Glutamatergic neuron (in vitro differentiated cells): ENCODE measurements around the gene ADAMTS4. TPM values are rescaled to one million over a fixed set of nuclear protein-coding genes. Genes with fewer than 3 reads are reported as not detected.

Experiments used
- DNase-seq: peaks from one replicate; pipeline ENCODE4 v3.0.0; 2022
- H3K27ac Mint-ChIP-seq: one replicate; pipeline ENCODE4 v1.8.0; 2020; ENCODE audit warnings: mild to moderate bottlenecking, mixed read lengths, inconsistent platforms; ENCODE audit not compliant: unreplicated experiment
- H3K27me3 Mint-ChIP-seq: one replicate; pipeline ENCODE4 v1.8.0; 2020; ENCODE audit warnings: mild to moderate bottlenecking, moderate library complexity, mixed read lengths, inconsistent platforms; ENCODE audit not compliant: unreplicated experiment
- H3K36me3 Mint-ChIP-seq: one replicate; pipeline ENCODE4 v1.8.0; 2020; ENCODE audit warnings: mild to moderate bottlenecking, mixed read lengths, inconsistent platforms; ENCODE audit not compliant: unreplicated experiment
- H3K4me1 Mint-ChIP-seq: one replicate; pipeline ENCODE4 v1.8.0; 2020; ENCODE audit warnings: mild to moderate bottlenecking, low read depth, mixed read lengths, inconsistent platforms; ENCODE audit not compliant: unreplicated experiment
- H3K4me3 Mint-ChIP-seq: one replicate; pipeline ENCODE4 v1.8.0; 2020; ENCODE audit warnings: mild to moderate bottlenecking, mixed read lengths, inconsistent platforms; ENCODE audit not compliant: unreplicated experiment
- H3K9me3 Mint-ChIP-seq: one replicate; pipeline ENCODE4 v1.8.0; 2020; ENCODE audit warnings: mild to moderate bottlenecking, moderate library complexity, mixed read lengths, inconsistent platforms; ENCODE audit not compliant: unreplicated experiment
- CTCF ChIP-seq: fragments of 200-600 bp; sonication (generic); IDR thresholded peaks from one replicate; pipeline ENCODE4 v1.5.0; 2021; ENCODE audit not compliant: partially characterized antibody, unreplicated experiment
- total RNA-seq: library from RNA; stranded (reverse); fragmentation: NEBNext Ultra II Directional; extraction: Animal tissue kit (Norgen Biotek cat#: 25700); gene quantifications from one replicate; pipeline ENCODE4 v1.2.1, GENCODE V29; 2021; ENCODE audit not compliant: unreplicated experiment

ADAMTS4 gene
- total RNA-seq, 1 donor from 2014 or later, result 12.3 TPM

GRCh38 chr1:161219078-161219892, 20.4 kb upstream of the ADAMTS4 start:
- Mint-ChIP-seq H3K4me3 (no peak overlapping the region), H3K27me3 (peaks cover 1% of the 10 kb centered on the region), H3K4me1 (no peaks in the 10 kb centered on the region), H3K9me3 (peaks cover 4% of the 10 kb centered on the region), H3K27ac (no peak overlapping the region), H3K36me3 (no peaks in the 10 kb centered on the region)
- TF ChIP-seq CTCF, result no peak
- no peak for DNase-seq

- Mint-ChIP-seq H3K4me1 (no peaks in the 10 kb centered on the region), H3K27me3 (peaks cover 2% of the 10 kb centered on the region), H3K9me3 (peaks cover 5% of the 10 kb centered on the region), H3K36me3 (no peaks in the 10 kb centered on the region), H3K27ac (no peak overlapping the region), H3K4me3 (no peak overlapping the region)
- TF ChIP-seq CTCF, result no peak
- no peak for DNase-seq
Measured at GRCh38 chr1:161218301-161219077, 19.6 kb upstream of the ADAMTS4 start.

GRCh38 chr1:161217831-161218230, 19.0 kb upstream of the ADAMTS4 start:
- H3K27ac Mint-ChIP-seq, result no peak overlapping the region
- DNase-seq, result no peak
- no peak overlapping the region for H3K4me3 Mint-ChIP-seq
- H3K27me3 Mint-ChIP-seq, result peaks cover 2% of the 10 kb centered on the region
- H3K9me3 Mint-ChIP-seq, result peaks cover 5% of the 10 kb centered on the region
- TF ChIP-seq CTCF, result no peak
- H3K36me3 Mint-ChIP-seq, result peaks cover 4% of the 10 kb centered on the region
- no peaks in the 10 kb centered on the region for H3K4me1 Mint-ChIP-seq

DNA sequence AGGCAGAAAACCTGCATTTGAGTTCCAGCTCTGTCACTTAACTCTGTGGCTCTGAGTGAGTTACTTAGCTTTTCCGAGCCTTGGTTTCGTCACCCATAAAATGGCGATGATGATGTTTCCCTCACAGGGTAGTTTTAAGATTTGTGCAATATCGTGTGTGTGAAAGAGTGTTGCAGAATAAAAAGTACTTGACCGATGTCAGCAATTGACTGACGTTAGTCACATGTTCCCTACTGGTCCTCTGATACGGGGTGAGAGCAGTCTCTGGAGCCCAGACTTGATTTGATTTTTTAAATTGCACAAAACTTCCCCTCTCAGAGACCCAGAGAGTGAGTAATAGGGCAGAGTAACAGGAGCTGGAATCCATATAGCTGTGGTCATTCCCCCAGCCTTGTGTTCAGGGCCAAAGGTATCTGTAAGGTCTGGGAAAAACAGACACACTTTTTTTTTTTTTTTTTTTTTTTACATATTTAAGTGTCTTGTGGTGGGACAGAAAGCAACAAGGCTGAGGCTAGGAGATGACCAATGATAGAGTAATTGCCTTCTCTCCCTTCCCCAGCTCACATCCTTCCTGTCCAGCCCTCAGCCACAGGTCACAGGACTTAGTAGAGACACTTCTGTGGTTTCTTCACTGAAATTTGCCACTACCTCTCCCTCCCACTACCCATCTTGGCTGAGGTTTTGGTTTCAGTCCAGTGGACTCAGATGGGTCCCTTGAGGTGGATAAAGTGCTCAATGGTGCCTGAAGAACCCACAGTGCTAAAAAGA, 18.3 kb upstream of the ADAMTS4 start:
- H3K27ac Mint-ChIP-seq, result no peak overlapping the region
- DNase-seq, result no peak
- no peaks in the 10 kb centered on the region for H3K4me1 Mint-ChIP-seq
- H3K4me3 Mint-ChIP-seq, result no peak overlapping the region
- no peak for TF ChIP-seq CTCF
- H3K9me3 Mint-ChIP-seq, result peaks cover 7% of the 10 kb centered on the region
- H3K36me3 Mint-ChIP-seq, result peaks cover 4% of the 10 kb centered on the region
- peaks cover 2% of the 10 kb centered on the region for H3K27me3 Mint-ChIP-seq
